NCI-H446 treated with DMSO at 0.1 percent for 48 hours (cell line): Measurements from ENCODE around the gene GRAMD2A.

Experiments used
- DNase-seq: peaks from one replicate; lab custom pipeline; 2025; lab: John Stamatoyannopoulos, UW

Gene GRAMD2A

DNA sequence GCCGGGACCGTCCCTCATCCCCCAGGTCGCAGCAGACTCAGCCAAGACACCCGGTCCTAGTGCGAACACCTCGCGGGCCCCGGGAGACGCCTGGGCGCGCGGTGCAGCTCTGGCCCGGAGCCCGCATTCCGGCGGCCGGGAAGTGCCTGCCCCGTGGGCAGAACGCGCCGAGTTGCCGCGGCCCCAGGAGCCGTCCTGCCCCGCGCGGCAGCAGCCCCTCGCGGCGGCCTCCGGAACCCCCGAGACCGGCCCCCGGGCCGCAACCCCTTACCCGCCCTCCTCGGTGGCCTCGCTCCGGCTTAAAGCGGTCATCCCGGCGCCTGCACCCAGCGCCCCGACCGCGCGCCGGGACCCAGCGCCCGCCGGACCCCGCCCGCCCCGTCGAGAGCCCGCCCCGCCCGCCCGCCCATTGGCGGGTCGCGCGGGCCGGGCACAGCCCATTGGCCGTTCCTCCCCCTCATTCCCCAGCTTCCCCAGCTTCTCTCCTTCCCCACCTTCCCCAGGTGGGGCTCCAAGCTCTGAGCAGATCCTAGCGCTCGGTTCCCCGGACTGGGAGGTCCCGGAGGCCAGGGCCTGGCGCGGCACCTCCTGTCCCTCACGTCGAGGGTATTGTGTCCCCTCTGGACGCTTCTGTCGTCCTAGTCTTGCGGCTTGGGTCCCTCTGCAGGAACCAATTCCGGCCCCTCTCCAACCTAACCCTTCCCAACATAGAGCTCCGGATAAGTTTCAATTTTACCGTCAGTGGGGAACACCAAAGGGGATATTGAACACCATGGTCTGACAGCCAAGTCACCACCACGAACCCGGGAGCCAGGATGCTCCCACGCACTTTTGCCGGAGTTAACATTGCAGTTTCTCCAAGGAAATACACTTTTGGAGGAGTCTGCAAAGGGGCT lies at the start of gene GRAMD2A:
GRAMD2A (minus strand) TSS at position 328 of the 896 bp plus-strand sequence.
- no peak for DNase-seq

DNA sequence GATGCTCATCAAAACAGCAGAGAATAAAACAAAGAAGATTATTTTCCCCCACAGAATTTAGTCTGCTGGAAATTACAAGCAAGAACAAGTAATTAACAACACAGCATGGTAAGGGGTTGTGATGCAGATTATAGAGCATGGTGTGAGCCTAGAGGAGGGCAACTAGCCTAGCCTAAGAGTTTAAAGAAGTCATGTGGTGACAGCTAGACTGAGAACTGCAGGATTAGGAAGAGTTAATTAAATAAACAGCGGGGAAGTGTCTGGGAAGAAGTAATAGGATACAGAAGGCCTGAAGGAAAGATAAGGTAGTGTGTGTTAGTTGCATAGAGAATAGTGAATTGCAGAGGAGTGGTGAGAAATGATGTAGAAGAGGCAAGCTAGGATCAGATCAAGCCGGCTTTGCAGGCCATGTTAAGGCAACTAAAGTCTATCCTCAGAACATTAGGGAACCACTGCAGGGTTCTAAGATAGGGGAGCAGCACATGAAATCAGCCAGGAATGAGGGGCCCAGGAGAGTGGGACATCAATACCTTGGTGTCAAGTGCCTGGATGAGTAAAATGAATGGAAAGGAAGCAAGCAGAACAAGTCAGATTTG lies 45.3 kb upstream of the GRAMD2A start:
- DNase-seq, result no peak

DNA sequence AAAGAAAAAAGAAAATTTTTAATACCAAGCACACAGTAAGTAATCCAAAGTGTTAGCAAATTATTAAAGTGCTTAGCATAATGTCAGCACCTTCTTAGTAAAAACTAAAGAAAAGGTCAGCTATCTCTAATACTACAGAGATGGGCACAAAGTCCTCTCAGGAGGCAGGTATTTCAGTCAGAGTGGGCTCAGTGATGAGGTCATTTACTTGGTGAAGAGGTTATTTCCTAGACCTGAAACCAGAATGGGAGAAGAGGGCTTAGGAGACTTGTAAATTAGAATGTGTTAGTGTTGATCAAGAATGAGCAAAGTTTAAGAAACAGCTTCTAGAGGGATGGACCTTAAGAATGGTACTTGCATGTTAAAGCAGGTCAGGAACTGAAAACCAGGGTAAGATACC lies 42.1 kb upstream of the GRAMD2A start:
- DNase-seq, result no peak

DNA sequence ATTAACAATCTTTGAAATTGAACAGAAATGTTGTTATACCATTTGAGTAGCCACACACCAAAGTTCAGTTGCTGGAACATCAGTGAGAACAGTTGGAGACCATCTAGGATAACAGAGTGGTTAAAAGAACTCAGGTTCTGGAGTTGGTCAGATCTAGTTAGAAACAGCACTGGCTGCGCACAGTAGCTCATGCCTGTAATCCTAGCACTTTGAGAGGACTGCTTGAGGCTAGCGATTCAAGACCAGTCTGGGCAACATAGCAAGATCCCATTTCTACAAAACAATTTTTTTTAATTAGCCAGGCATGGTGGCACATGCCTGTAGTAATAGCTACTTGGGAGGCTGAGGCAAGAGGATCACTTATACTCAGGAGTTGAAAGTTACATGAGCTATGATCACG lies 41.0 kb upstream of the GRAMD2A start:
- DNase-seq, result no peak

DNA sequence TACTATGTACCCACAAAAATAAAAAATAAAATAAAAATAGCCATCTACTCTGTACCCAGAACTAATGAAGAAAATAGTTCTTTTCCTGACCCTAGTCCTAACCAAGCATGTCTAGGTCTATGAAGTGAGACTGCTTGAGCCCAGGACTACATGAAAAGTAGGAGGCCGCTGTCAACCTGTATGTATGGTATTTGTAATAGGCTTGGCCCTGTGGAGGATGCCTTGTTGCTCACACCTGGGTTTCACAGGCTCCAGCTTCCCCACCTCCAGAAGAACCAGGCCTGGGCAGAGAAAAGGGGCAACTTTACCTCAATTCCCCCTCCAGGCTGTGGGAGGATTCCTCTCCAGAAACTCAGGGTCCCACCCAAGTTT lies 40.3 kb upstream of the GRAMD2A start:
- no peak for DNase-seq

DNA sequence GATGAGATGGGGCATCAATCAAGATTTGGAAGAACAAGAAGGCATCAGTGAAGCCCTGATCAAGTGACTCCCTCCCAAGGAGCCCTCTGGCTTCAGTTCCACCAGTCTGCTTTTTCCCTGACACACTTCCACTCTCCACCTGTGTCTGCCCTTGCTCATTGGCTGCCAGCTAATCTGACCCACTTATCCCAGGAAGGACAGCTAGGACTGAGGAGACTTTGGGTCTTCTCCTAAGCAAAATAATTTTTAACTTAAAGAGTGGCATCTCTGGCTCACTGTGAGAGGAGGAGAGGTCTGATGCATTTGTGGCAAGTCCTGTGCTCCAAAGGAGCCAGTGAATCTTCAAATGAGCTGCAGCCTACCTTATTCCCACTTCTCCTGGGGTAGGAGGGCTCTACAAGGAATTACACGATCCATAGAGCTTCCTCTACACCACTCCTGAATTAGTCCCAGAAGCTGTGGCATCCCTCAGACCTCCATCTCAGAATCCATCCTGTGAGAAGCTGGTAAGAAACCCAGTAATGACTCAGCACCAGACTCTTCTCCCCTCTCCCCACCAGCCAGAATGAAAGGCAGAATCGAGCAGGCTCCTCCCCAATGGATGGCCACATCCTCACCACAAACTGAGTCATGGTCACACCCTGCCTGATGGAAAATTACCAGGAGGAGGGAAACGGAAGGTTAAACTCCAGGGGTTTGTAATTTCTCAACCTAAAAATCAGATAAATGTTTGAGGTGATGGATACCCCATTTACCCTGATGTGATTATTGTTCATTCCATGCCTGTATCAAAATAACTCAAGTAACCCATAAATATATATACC lies 39.7 kb upstream of the GRAMD2A start:
- DNase-seq, result no peak

DNA sequence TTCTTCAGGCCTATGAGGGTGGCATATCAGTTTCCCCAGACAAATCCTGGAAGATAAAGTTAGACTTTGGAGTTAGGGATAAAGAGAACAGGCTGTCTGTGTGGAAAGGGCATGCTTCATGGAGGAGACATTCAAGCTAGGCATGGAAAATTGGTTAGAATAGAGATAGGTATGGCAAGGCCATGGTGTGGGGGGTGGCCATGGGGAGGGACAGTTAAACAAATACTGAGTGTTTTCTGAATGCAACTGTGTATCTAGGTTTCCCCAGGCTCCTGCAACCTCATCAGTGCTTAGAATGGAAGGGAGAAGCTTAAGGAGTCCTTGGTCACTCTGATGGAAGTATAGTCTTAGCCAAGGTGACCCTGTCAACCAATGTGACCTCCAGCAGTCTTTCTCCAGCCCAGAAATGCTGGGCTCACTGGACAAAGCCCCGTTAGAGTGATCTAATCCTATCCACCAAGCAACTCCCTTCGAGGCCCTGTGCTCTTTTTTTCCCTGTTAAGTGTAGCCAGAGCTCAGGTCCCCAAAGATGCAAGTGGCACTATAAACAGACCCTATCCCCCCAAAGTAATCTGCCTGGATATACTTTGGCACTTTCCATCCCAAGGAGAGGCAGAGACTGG lies 38.9 kb upstream of the GRAMD2A start:
- no peak for DNase-seq

DNA sequence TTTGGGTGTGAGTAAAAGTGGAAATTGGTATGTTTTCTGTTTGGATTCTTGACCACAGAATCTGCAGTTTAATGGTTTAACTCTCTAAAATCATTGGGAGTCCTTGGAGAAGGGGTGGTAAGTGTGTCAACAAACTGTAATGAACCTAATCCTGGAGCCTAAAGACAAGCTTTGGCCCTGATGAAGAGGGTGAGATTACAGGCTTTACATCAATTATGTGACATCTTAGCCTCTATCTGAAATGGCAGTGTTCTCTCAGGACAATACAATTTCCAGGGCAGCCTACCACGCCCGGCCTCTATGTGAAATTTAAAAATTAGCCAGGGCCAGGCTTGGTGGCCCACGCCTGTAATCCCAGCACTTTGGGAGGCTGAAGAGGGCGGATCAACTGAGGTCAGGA lies 37.7 kb upstream of the GRAMD2A start:
- no peak for DNase-seq

DNA sequence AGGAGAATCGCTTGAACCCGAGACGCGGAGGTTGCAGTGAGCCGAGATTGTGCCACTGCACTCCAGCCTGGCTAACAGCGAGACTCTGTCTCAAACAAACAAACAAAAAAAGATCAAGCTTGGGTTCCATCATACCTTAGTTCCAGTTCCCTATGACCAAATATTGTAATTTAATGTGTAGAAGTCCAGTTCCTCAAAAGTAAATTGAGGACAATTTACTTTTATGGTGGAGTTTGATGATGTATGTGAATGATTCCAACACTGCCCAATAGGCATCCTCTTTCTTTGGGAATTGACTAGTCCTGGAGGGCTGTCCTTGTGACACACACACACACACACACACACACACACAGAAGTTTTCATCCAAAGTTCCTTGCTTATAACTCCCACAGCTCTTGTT lies 36.2 kb upstream of the GRAMD2A start:
- DNase-seq, result no peak

DNA sequence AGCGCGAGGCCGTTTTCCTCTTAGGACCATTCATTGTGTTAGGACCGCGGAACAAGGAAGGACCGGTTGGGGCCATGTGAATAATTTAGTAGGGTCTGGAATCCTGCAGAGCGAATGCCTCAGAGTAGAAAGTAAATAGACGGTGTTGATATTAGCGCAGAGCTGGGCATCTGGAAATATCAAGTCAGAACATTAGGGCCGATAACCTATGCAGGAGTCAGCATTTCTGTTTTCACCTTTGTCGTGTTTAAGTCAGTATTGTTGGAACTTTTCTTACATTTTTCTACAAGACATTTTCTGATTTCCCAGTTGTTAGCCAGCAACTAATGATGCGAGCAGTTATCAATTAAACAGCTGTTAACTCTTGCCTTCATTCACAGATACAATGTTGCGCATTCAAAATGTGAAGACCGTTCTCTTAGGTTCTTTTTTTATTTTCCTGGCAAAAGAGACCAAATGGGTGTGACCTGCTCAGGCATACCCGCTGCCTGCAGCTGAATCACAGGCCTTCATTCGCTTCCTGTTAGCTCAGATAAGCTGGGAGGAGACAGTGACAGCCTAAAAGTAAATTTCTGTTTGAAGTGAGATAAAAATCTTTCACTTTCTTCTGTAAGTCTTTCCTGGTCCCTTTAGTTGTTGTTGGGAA lies 34.4 kb upstream of the GRAMD2A start:
- DNase-seq, result peak; percentile 21

DNA sequence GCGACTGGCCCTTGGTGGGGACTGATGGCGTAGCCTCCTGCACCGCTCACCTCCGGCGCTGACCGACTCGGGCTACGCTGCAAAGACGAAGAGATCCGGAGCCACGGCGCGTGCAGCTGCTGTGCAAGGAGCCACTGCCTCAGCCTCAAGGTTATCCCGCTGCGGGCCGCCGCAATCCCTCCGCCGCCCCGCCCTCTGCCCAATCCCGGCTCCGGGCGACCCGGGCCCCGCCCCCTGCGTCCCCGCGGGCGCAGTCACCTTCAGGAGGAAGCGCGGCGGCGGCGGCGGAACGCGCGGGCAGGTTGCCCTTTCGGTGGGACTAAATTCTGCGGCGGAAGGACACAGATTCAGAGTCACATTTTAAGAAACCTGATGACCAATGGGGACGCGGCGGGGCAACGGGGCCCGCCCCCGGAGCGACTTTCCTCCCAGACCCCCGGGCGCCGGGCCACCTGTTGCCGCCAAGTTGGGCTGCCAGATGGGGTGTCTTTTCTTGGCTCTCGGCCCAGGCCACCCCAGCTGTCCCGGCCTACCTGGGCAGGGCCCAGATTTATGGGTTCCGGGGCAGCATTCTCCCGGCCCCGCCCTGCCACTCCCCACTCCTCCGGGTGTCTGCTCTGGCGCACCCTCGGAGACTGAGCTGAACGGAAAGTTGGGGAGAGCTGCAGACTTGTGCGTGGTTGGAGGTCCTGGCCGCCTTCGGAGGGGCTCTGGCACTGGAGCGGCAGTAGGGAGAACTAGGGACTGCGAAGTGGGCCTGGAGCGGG lies 33.7 kb upstream of the GRAMD2A start, which contains the start of gene PKM:
PKM (minus strand) TSS at position 125 of the 767 bp plus-strand sequence. CDS start 12,093 bp downstream, outside the sequence.
- DNase-seq, result peak; percentile 94

DNA sequence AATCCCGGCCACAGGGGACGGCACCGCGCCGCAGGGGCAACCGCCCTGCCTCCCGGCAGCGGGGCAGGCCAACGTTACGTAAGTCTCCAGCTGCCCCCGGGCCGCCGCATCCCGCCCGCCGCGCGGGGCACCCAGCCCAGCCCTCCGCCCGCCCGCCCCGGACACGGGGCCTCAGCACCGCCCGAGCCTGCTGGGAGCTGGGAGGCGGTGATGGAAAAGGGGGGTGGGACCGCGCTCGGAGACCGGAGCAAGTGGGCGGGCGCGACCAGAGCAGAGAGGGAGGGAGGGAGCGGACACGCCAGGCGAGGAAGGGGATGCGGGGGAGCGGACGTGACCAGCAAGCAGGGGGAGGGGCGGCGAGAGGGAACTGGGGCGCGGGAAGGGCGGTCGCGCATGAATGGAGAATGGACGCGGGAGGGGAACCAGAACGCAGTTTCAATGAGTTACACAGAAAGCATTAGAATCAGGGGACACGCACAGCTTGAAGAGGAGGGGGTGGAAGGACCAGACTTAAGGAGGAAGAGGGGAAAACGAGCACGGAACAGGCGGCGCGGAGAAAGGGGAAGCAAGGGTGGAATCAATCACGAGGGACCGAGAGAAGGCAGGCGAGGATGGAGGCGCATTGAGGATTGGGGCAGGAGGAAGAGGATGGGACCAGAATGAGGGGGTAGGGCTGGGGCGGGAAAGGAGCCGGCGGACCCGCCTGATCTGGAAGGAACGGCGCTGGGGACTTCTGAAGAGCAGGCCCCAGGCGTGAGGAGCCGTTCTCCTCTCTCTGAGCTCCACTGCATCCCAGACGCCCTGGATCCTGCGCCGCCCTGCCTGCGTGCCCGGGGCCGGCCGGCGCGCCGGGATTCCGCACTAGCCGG lies 32.8 kb upstream of the GRAMD2A start:
- peak; percentile 70 for DNase-seq

DNA sequence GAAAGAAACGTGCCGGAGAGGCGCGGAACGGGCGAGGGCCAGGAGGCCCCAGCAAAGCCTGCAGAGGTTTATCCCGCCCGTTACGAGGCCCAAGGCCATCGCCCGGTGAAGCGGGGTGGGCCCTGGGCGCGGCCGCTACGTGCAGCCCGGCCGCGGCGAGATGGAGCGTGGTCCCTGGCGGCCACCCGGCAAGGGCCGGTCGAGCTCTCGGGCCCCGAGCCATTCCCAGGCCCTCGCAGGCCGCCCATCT lies 32.3 kb upstream of the GRAMD2A start:
- DNase-seq, result no peak

DNA sequence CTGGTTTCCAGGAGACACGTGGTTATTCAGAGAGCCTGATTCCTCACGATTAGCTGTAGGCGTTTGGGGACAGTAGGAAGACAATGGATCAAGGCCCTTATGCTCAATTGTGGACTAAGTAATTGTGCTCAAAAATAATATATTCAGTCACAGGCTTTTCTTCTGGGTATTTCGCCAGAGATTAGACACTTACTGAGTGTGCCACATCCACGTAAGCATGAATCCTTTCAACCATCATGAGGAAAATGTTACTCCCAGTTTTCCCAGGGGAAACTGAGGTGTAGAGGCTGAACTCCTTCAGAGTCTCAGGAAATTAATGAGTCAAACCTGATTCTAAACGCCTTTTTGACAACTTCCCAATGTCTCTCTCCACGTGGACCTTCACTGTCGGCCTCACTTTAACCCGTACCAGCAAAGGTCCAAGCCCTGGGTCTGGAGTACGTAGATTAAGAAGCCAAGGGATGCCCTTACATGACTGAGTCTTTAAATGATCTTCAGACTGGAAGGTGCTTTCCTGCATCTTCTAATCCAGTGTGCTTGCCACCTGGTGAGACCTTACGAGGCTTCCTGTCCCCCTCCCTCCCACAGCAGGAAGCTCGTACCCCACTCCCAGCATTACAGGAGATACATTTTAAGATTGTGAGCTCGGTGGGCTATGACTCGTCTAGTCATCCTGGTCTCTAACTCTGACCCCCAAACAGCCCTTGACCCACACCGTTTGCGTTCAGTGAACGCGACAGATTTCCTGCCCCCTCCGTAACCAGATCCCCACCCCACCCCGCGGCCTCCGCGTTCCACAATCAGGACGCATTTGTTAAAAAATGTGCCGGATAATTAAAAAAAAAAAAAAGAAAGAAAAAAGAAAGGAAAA lies 31.7 kb upstream of the GRAMD2A start:
- no peak for DNase-seq

DNA sequence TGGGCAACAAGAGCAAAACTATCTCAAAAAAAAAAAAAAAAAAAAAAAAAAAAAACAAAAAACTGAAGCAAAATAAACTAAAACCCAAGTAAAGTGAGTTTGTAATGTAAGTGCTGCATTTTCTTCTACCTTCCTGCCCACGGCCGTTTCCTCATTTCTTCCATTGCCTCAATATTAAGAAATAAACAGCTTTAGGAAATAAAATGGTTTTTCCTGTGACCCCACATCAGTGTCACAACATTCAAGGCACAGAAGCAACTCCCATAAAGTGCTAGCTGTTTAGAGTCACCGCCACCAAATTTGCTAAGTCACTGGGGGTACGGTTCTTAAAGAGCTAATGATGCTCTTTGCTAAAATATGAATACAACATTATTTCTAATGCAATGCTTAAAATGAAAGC lies 30.1 kb upstream of the GRAMD2A start:
- no peak for DNase-seq

DNA sequence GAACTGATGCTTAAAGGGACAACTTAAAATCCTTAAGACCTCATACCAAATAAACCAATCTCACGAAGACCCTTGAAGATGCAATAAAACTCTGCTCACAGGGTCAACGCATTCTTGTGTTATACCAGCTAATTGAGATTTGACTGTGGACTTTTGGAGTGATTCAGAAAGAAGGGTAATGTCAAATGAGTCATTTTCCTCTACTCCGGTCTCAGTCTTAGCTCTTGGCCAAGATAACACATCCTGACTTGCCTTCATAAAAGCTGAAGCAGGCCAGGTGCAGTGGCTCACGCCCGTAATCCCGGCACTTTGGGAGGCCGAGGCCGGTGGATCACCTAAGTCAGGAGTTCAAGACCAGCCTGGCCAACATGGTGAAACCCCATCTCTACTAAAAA lies 29.6 kb upstream of the GRAMD2A start:
- no peak for DNase-seq

DNA sequence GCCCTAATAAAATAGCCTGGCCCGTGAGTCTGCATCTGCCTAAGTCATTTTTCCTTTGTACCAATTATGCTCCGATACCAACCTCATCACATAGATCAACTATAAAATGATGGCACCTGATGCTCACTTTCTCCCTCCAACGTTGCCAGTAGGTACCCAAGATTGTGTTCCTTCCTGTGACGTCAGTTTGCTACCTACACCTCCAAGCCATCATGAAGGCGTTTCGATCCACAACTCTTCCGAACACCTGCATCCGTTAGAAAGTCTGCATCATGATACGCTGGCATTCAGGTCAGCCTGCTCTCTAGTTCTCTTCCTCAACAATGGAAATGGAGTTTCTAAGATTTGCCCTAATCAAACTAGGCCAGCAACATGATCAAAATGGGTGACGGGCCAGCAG lies 25.7 kb upstream of the GRAMD2A start:
- no peak for DNase-seq

DNA sequence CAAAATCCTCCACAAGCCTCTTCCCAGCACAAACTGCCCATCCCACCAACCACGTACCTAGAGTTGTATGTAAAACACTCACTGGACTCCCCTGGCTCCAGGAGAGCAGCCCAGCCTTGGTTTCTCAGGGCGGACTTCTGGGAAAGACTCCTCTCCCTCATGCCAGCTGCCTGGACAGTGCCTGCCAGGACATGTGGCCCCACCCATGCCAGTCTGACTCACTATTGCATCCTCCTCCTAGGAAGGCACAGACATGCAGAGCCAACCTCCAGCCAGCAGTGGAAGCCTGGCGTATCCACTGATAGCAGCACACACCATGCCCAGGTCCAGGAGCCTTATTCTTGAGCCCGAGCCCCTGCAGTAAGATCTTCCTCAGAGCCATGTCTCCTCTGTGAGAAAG lies 24.8 kb upstream of the GRAMD2A start:
- DNase-seq, result peak; percentile 30

DNA sequence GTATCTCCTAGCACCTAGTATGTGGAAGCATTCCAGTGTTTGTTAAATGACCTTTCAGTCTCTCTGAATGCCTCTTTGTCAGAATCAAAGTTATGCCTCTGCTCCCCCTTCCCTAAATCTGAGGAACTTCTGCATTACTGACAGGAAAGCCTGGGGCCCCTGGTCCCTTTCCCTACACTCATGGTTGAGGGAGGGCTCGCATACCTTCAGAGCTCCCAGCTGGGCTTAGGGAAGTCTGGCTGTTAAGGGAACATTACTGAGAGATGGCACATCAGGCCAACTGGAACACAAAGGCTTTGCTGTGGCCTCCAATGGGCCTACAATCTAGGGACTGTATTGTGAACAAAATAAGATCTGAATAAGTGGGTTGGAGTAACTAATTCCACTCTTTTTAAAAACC lies 23.1 kb upstream of the GRAMD2A start:
- no peak for DNase-seq
